Naive thymus-derived CD4-positive, alpha-beta T cell (primary cell): Measurements from ENCODE around the gene MTG1. TPM values are rescaled to one million over a fixed set of nuclear protein-coding genes. Genes with fewer than 3 reads are reported as not detected.

Source experiments
- ATAC-seq: fragments of 150-1000 bp; cut with Tn5 transposase; 2 replicates; pipeline ENCODE4 v1.10.0; 2021; ENCODE audit warnings: mild to moderate bottlenecking, moderate library complexity
- CTCF ChIA-PET: fragments of 350-600 bp; sonication (Branson Sonifier 250); formaldehyde crosslinking; loops from one replicate; lab custom pipeline; 2021; ENCODE audit warnings: antibody characterized with exemption; lab: Charles Lee
- POLR2A ChIA-PET: fragments of 350-600 bp; sonication (Branson Sonifier 250); formaldehyde crosslinking; loops from one replicate; lab custom pipeline; 2021; ENCODE audit warnings: antibody characterized with exemption, inconsistent platforms; lab: Charles Lee
- DNase-seq, 9 donors: peaks; one replicate each; pipeline versions ENCODE4 v3.0.0 to v3.0.0-alpha.2; 2020 to 2022; ENCODE audit warnings: mixed read lengths in 1 of 9
- H3K27ac ChIP-seq: one replicate; pipeline ENCODE4 v1.7.0; 2013; ENCODE audit warnings: mild to moderate bottlenecking, low read depth, low read length, moderate library complexity
- H3K27me3 ChIP-seq, 2 donors: one replicate each; pipeline ENCODE4 v1.7.0; 2013; ENCODE audit warnings: low read length in 2 of 2, mild to moderate bottlenecking in 2 of 2, moderate library complexity in 2 of 2; ENCODE audit not compliant: control insufficient read depth in 2 of 2, insufficient read depth in 2 of 2
- H3K36me3 ChIP-seq, 3 experiments: 1 replicate in 2 of 3; 2 replicates in 1 of 3; pipeline ENCODE4 v1.7.0; 2013; ENCODE audit warnings: low read length in 3 of 3, mild to moderate bottlenecking in 3 of 3, moderate library complexity in 1 of 3; ENCODE audit not compliant: insufficient read depth in 3 of 3, control insufficient read depth in 2 of 3
- H3K4me1 ChIP-seq, 2 donors: one replicate each; pipeline ENCODE4 v1.7.0; 2013; ENCODE audit warnings: low read length in 2 of 2, mild to moderate bottlenecking in 2 of 2, moderate library complexity in 1 of 2; ENCODE audit not compliant: control insufficient read depth in 2 of 2, insufficient read depth in 2 of 2
- H3K4me3 ChIP-seq: 2 replicates; pipeline ENCODE4 v1.7.0; 2013; ENCODE audit warnings: mild to moderate bottlenecking, low read length
- H3K9me3 ChIP-seq, 3 experiments: 1 replicate in 2 of 3; 2 replicates in 1 of 3; pipeline ENCODE4 v1.7.0; 2013; ENCODE audit warnings: low read length in 3 of 3; ENCODE audit not compliant: control insufficient read depth in 2 of 3
- H3K27ac Mint-ChIP-seq, 9 donors: one replicate each; pipeline ENCODE4 v1.8.0; 2020 to 2022; ENCODE audit warnings: mixed read lengths in 9 of 9, mild to moderate bottlenecking in 8 of 9, moderate library complexity in 5 of 9, inconsistent platforms in 2 of 9
- H3K27me3 Mint-ChIP-seq, 5 donors: one replicate each; pipeline ENCODE4 v1.8.0; 2021 to 2022; ENCODE audit warnings: mixed read lengths in 5 of 5, mild to moderate bottlenecking in 1 of 5
- H3K36me3 Mint-ChIP-seq, 5 donors: one replicate each; pipeline ENCODE4 v1.8.0; 2020 to 2022; ENCODE audit warnings: mixed read lengths in 5 of 5, mild to moderate bottlenecking in 3 of 5, inconsistent platforms in 1 of 5
- H3K4me1 Mint-ChIP-seq, 7 donors: one replicate each; pipeline ENCODE4 v1.8.0; 2020 to 2022; ENCODE audit warnings: mixed read lengths in 7 of 7, mild to moderate bottlenecking in 3 of 7, inconsistent platforms in 1 of 7
- H3K4me3 Mint-ChIP-seq, 10 donors: one replicate each; pipeline ENCODE4 v1.8.0; 2020 to 2022; ENCODE audit warnings: mild to moderate bottlenecking in 10 of 10, mixed read lengths in 10 of 10, moderate library complexity in 6 of 10, inconsistent platforms in 2 of 10
- H3K9me3 Mint-ChIP-seq, 11 donors: one replicate each; pipeline ENCODE4 v1.8.0; 2020 to 2022; ENCODE audit warnings: mixed read lengths in 11 of 11, mild to moderate bottlenecking in 4 of 11, inconsistent platforms in 1 of 11, moderate library complexity in 1 of 11
- intact Hi-C, 2 donors: fragments of 100-400 bp; cut with micrococcal nuclease; formaldehyde crosslinking; loops; one replicate each; pipeline ENCODE4 v1.15.1; 2023
- polyA plus RNA-seq, 2 donors: library from polyadenylated mRNA; unstranded; fragments of 300-500 nt; fragmentation: Illumina TruSeq; gene quantifications; one replicate each; pipeline ENCODE4 v1.2.3, GENCODE V29; 2021
- total RNA-seq, 6 experiments: library from RNA in 5 of 6; stranded (reverse) in 5 of 6; gene quantifications; 1 replicate in 5 of 6; 2 replicates in 1 of 6; pipeline ENCODE4 v1.2.3 and lab custom pipeline; 2021 to 2026

The MTG1 gene
- total and polyA plus RNA-seq, 7 experiments from 2014 or later = 25.6 to 67.1 (median 51.2) TPM

GRCh38 chr10:133400624-133401424 is 6.9 kb downstream of the MTG1 start:
- CTCF ChIA-PET = no interaction called here
- Mint-ChIP-seq H3K27ac (peak overlapping the region in 6 of 9 donors; percentile 15 to 83 (median 37)), H3K9me3 (no peaks in the 10 kb centered on the region), H3K36me3 (peaks cover 14 to 58% (median 27%) of the 10 kb centered on the region in 5 donors), H3K27me3 (no peaks in the 10 kb centered on the region), H3K4me3 (peak overlapping the region in 1 of 10 donors; percentile 61), H3K4me1 (peaks cover 16 to 37% (median 34%) of the 10 kb centered on the region in 7 donors)
- H3K4me3 ChIP-seq = no peak overlapping the region
- intact Hi-C loops = no loop called here
- POLR2A ChIA-PET = no interaction called here
- DNase-seq (no peak), ATAC-seq (peak; percentile 34)
- peaks cover 0 to under 1% of the 10 kb centered on the region in 2 donors for H3K4me1 ChIP-seq
- no peak overlapping the region for H3K27ac ChIP-seq
- H3K27me3 ChIP-seq = no peaks in the 10 kb centered on the region
- peaks cover 0 to 85% (median 3%) of the 10 kb centered on the region in 3 experiments for H3K36me3 ChIP-seq
- H3K9me3 ChIP-seq = no peaks in the 10 kb centered on the region

GRCh38 chr10:133401500-133401899 is 7.5 kb downstream of the MTG1 start:
- Mint-ChIP-seq H3K27me3 (no peaks in the 10 kb centered on the region), H3K4me1 (peaks cover 20 to 38% (median 37%) of the 10 kb centered on the region in 7 donors), H3K27ac (peak overlapping the region in 4 of 9 donors; percentile 15 to 83 (median 52)), H3K9me3 (no peaks in the 10 kb centered on the region), H3K36me3 (peaks cover 14 to 63% (median 32%) of the 10 kb centered on the region in 5 donors), H3K4me3 (peak overlapping the region in 1 of 10 donors; percentile 61)
- Histone ChIP-seq H3K9me3 (no peaks in the 10 kb centered on the region), H3K27ac (no peak overlapping the region), H3K4me1 (no peaks in the 10 kb centered on the region), H3K27me3 (no peaks in the 10 kb centered on the region), H3K4me3 (no peak overlapping the region), H3K36me3 (peaks cover 0 to 83% (median 3%) of the 10 kb centered on the region in 3 experiments)
- ATAC-seq = no peak
- intact Hi-C loops = no loop called here
- CTCF ChIA-PET = no interaction called here
- POLR2A ChIA-PET = no interaction called here
- no peak for DNase-seq

GRCh38 chr10:133401981-133402725 is 8.2 kb downstream of the MTG1 start:
- Mint-ChIP-seq H3K27me3 (no peaks in the 10 kb centered on the region), H3K27ac (peak overlapping the region in 1 of 9 donors; percentile 48), H3K9me3 (no peaks in the 10 kb centered on the region), H3K36me3 (peaks cover 14 to 70% (median 37%) of the 10 kb centered on the region in 5 donors), H3K4me1 (peaks cover 16 to 42% (median 37%) of the 10 kb centered on the region in 7 donors), H3K4me3 (no peak overlapping the region)
- peaks cover 0 to 77% (median 3%) of the 10 kb centered on the region in 3 experiments for H3K36me3 ChIP-seq
- H3K27ac ChIP-seq = no peak overlapping the region
- POLR2A ChIA-PET = no interaction called here
- intact Hi-C loops = no loop called here
- no peaks in the 10 kb centered on the region for H3K9me3 ChIP-seq
- no peak overlapping the region for H3K4me3 ChIP-seq
- ATAC-seq = no peak
- CTCF ChIA-PET = no interaction called here
- H3K4me1 ChIP-seq = no peaks in the 10 kb centered on the region
- DNase-seq = no peak
- no peaks in the 10 kb centered on the region for H3K27me3 ChIP-seq

GRCh38 chr10:133403359-133403758 is 9.4 kb downstream of the MTG1 start:
- DNase-seq (no peak), ATAC-seq (no peak)
- H3K27me3 Mint-ChIP-seq = no peaks in the 10 kb centered on the region
- POLR2A ChIA-PET = no interaction called here
- peaks cover 0 to 77% (median 3%) of the 10 kb centered on the region in 3 experiments for H3K36me3 ChIP-seq
- H3K4me3 ChIP-seq = no peak overlapping the region
- CTCF ChIA-PET = no interaction called here
- H3K4me1 Mint-ChIP-seq = peaks cover 15 to 45% (median 39%) of the 10 kb centered on the region in 7 donors
- peaks cover 16 to 71% (median 47%) of the 10 kb centered on the region in 5 donors for H3K36me3 Mint-ChIP-seq
- no peaks in the 10 kb centered on the region for H3K9me3 ChIP-seq
- H3K27me3 ChIP-seq = no peaks in the 10 kb centered on the region
- H3K9me3 Mint-ChIP-seq = peaks cover 0 to 2% (median 0%) of the 10 kb centered on the region in 11 donors
- no peak overlapping the region for H3K4me3 Mint-ChIP-seq
- peak overlapping the region in 1 of 9 donors; percentile 43 for H3K27ac Mint-ChIP-seq
- no peaks in the 10 kb centered on the region for H3K4me1 ChIP-seq
- intact Hi-C loops = no loop called here
- H3K27ac ChIP-seq = no peak overlapping the region

DNA sequence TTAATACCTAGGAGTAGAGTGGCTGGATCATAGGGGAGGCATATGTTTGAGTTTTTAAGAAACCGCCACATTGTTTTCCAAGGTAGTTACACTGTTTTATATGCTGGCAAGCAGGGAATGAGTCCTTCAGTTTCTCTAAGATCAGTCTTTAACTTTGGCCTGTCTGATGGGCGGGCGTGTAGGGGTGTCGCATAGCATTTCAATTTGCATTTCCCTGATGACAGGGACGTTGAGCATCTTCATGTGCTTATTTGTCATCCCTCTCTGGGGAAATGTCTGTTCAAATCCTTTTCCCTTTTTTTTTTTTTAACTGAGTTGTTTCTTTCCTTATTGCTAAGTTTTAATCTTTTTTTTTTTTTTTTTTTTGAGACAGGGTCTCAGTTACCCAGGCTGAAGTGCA is 9.8 kb downstream of the MTG1 start:
- peaks cover 0 to 76% (median 3%) of the 10 kb centered on the region in 3 experiments for H3K36me3 ChIP-seq
- DNase-seq = no peak

GRCh38 chr10:133405272-133405671 is 11.3 kb downstream of the MTG1 start:
- H3K4me3 Mint-ChIP-seq = no peak overlapping the region

More for the DNA sequence above, 9.8 kb downstream of the MTG1 start:
- Mint-ChIP-seq H3K4me3 (no peak overlapping the region), H3K4me1 (peaks cover 19 to 49% (median 39%) of the 10 kb centered on the region in 7 donors), H3K27me3 (no peaks in the 10 kb centered on the region), H3K36me3 (peaks cover 17 to 71% (median 51%) of the 10 kb centered on the region in 5 donors), H3K27ac (peak overlapping the region in 1 of 9 donors; percentile 43), H3K9me3 (peaks cover 0 to 6% (median under 1%) of the 10 kb centered on the region in 11 donors)
- ChIA-PET CTCF (no interaction called here), POLR2A (interaction anchor here (0.8 kb wide), 1 partner anchor 9 kb away, joined by 3 read pairs; no protein-coding TSS in a partner anchor)
- Histone ChIP-seq H3K27me3 (no peaks in the 10 kb centered on the region), H3K9me3 (no peaks in the 10 kb centered on the region), H3K4me1 (no peaks in the 10 kb centered on the region), H3K27ac (no peak overlapping the region), H3K4me3 (no peak overlapping the region)
- ATAC-seq = no peak
- intact Hi-C loops = no loop called here

More at GRCh38 chr10:133405272-133405671, 11.3 kb downstream of the MTG1 start:
- H3K27me3 ChIP-seq = no peaks in the 10 kb centered on the region
- peaks cover 0 to under 1% (median 0%) of the 10 kb centered on the region in 3 experiments for H3K9me3 ChIP-seq
- no peak overlapping the region for H3K4me3 ChIP-seq
- no peaks in the 10 kb centered on the region for H3K27me3 Mint-ChIP-seq
- H3K27ac Mint-ChIP-seq = peak overlapping the region in 1 of 9 donors; percentile 26
- H3K27ac ChIP-seq = no peak overlapping the region
- H3K9me3 Mint-ChIP-seq = peaks cover 0 to 16% (median 5%) of the 10 kb centered on the region in 11 donors
- ATAC-seq = no peak
- POLR2A ChIA-PET = no interaction called here
- H3K36me3 Mint-ChIP-seq = peaks cover 25 to 84% (median 65%) of the 10 kb centered on the region in 5 donors
- intact Hi-C loops = no loop called here
- H3K4me1 Mint-ChIP-seq = peaks cover 27 to 60% (median 41%) of the 10 kb centered on the region in 7 donors
- H3K36me3 ChIP-seq = peaks cover 0 to 71% (median 3%) of the 10 kb centered on the region in 3 experiments
- DNase-seq = no peak
- CTCF ChIA-PET = no interaction called here
- no peaks in the 10 kb centered on the region for H3K4me1 ChIP-seq
